ENCODE results near the gene MGP. TPM values are rescaled to one million over a fixed set of nuclear protein-coding genes. Genes with fewer than 3 reads are reported as not detected.

MGP gene
- total RNA-seq, 5 donors from 2014 or later (not counting 1 experiment from before 2014, with no cell fraction given) = 1.5 to 4.0 (median 2.2) TPM

DNA sequence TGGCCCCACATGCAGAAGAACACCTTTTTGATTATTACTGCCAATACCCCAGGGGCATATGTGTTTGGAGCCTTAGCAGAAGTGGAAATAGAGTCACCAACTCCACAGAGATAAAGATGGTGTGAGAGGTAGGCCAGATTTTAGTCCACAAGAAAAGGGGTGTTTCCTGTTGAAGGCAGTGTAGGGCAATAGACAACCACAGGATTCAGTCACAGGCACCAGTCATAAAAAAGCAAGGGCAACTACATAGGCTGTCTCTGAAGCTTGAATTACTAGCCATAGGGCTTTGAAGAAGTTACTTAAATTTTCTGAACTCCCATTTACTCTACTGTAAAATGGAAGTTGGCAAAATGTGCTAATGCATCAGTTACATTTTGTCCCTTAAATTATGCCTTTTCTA is 33.8 kb upstream of the MGP start:
- ChIA-PET CTCF (interaction anchor here in 1 of 2 donors (0.8 kb wide), 1 partner anchor 76 kb away, joined by 3 read pairs; no protein-coding TSS in a partner anchor), POLR2A (no interaction called here)
- no peaks in the 10 kb centered on the region for H3K27me3 Mint-ChIP-seq
- no peaks in the 10 kb centered on the region for H3K9me3 Mint-ChIP-seq
- Histone ChIP-seq H3K4me3 (ENCODE audit: control insufficient read depth in 1 of 2, extremely low read depth in 1 of 2, low read length in 1 of 2) (no peak overlapping the region), H3K27ac (ENCODE audit: low read length) (no peak overlapping the region), H3K4me1 (ENCODE audit: control insufficient read depth in 1 of 2, extremely low read depth in 1 of 2, insufficient read depth in 2 of 2, low read length in 2 of 2) (peaks cover 7 to 8% of the 10 kb centered on the region in 2 experiments), H3K9me3 (no peaks in the 10 kb centered on the region), H3K36me3 (ENCODE audit: control insufficient read depth in 2 of 2, extremely low read depth in 1 of 2, insufficient read depth in 1 of 2, low read length in 1 of 2) (peaks cover 0 to 60% of the 10 kb centered on the region in 2 donors), H3K27me3 (replicated peaks in 1 of 2; ENCODE audit: control insufficient read depth in 2 of 2, extremely low read depth in 1 of 2, insufficient read depth in 2 of 2, low read length in 1 of 2) (no peaks in the 10 kb centered on the region)
- H3K4me3 Mint-ChIP-seq = no peak overlapping the region
- ATAC-seq (replicated peaks in 1 of 4) (no peak), DNase-seq (no peak)
- peaks cover 26 to 39% (median 30%) of the 10 kb centered on the region in 3 donors for H3K4me1 Mint-ChIP-seq
- peaks cover 67% of the 10 kb centered on the region for H3K36me3 Mint-ChIP-seq
- H3K27ac Mint-ChIP-seq = no peak overlapping the region

DNA sequence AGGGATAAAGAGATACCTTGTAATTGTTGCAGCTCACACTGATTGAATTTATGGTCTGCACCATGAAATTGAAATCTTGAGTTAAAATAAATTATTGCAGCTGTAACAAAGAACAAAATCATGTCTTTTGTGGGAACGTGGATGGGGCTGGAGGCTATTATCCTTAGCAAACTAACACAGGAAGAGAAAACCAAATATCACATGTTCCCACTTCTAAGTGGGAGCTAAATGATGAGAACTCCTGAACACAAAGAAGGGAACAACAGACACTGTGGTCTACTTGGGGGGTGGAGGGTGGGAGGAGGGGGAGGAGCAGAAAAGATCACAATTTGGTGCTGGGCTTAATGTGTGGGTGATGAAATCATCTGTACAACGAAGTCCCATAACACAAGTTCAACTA is 30.1 kb upstream of the MGP start:
- POLR2A ChIA-PET = interaction anchor here in 1 of 2 donors (0.6 kb wide), 1 partner anchor 145 kb away, joined by 13 read pairs; no protein-coding TSS in a partner anchor
- Mint-ChIP-seq H3K27ac (no peak overlapping the region), H3K27me3 (no peaks in the 10 kb centered on the region), H3K4me1 (peaks cover 24 to 39% (median 25%) of the 10 kb centered on the region in 3 donors), H3K36me3 (peaks cover 81% of the 10 kb centered on the region), H3K4me3 (no peak overlapping the region), H3K9me3 (no peaks in the 10 kb centered on the region)
- ATAC-seq (replicated peaks in 1 of 4) = no peak
- CTCF ChIA-PET = interaction anchor here in 1 of 2 donors (0.7 to 1.0 kb wide), 2 partner anchors 198 to 1667 kb away, joined by 3 to 9 read pairs; no protein-coding TSS in a partner anchor
- Histone ChIP-seq H3K36me3 (ENCODE audit: control insufficient read depth in 2 of 2, extremely low read depth in 1 of 2, insufficient read depth in 1 of 2, low read length in 1 of 2) (peaks cover 9 to 82% of the 10 kb centered on the region in 2 donors), H3K27ac (ENCODE audit: low read length) (no peak overlapping the region), H3K9me3 (no peaks in the 10 kb centered on the region), H3K4me1 (ENCODE audit: control insufficient read depth in 1 of 2, extremely low read depth in 1 of 2, insufficient read depth in 2 of 2, low read length in 2 of 2) (peaks cover under 1 to 3% of the 10 kb centered on the region in 2 experiments), H3K4me3 (ENCODE audit: control insufficient read depth in 1 of 2, extremely low read depth in 1 of 2, low read length in 1 of 2) (no peak overlapping the region), H3K27me3 (replicated peaks in 1 of 2; ENCODE audit: control insufficient read depth in 2 of 2, extremely low read depth in 1 of 2, insufficient read depth in 2 of 2, low read length in 1 of 2) (no peaks in the 10 kb centered on the region)
- WGBS (ENCODE audit: insufficient coverage) = no CpG with 5 or more reads among the region's 2 CpGs
- DNase-seq = no peak

DNA sequence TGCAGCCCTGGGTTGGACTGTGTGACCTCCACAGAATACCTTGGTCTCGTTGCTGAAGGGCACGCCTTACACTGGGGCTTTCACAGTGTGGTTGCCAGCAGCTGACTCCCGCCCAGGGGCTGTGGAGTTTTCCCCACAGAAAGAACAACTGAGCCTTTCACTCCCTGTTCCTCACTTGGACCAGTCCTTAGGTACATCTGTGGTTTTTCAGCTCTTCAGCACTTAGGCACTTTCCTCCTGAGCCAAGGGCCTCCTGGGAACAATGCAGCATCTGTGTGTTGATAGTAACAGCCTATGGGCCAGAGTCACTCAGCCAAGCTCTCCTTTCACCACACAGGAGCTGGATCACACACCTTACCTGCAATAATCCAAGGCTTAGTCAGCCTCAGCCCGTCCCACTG is 27.7 kb upstream of the MGP start:
- no peak overlapping the region for H3K4me3 ChIP-seq (ENCODE audit: control insufficient read depth in 1 of 2, extremely low read depth in 1 of 2, low read length in 1 of 2)
- CTCF ChIA-PET = no interaction called here
- Mint-ChIP-seq H3K36me3 (peaks cover 78% of the 10 kb centered on the region), H3K4me3 (no peak overlapping the region), H3K4me1 (peaks cover 22 to 26% (median 25%) of the 10 kb centered on the region in 3 donors), H3K27me3 (no peaks in the 10 kb centered on the region), H3K9me3 (no peaks in the 10 kb centered on the region), H3K27ac (peak overlapping the region in 1 of 2 donors; percentile 49)
- peaks cover 9 to 72% of the 10 kb centered on the region in 2 donors for H3K36me3 ChIP-seq (ENCODE audit: control insufficient read depth in 2 of 2, extremely low read depth in 1 of 2, insufficient read depth in 1 of 2, low read length in 1 of 2)
- DNase-seq = no peak
- no peak overlapping the region for H3K27ac ChIP-seq (ENCODE audit: low read length)
- no peaks in the 10 kb centered on the region for H3K9me3 ChIP-seq
- POLR2A ChIA-PET = interaction anchor here in 1 of 2 donors (0.6 kb wide), 1 partner anchor 39 kb away, joined by 5 read pairs; no protein-coding TSS in a partner anchor
- WGBS (ENCODE audit: insufficient coverage) = 96% methylated on average over 3 of the region's 4 CpGs
- H3K4me1 ChIP-seq (ENCODE audit: control insufficient read depth in 1 of 2, extremely low read depth in 1 of 2, insufficient read depth in 2 of 2, low read length in 2 of 2) = no peaks in the 10 kb centered on the region
- ATAC-seq (replicated peaks in 1 of 4) = no peak
- H3K27me3 ChIP-seq (replicated peaks in 1 of 2; ENCODE audit: control insufficient read depth in 2 of 2, extremely low read depth in 1 of 2, insufficient read depth in 2 of 2, low read length in 1 of 2) = no peaks in the 10 kb centered on the region

DNA sequence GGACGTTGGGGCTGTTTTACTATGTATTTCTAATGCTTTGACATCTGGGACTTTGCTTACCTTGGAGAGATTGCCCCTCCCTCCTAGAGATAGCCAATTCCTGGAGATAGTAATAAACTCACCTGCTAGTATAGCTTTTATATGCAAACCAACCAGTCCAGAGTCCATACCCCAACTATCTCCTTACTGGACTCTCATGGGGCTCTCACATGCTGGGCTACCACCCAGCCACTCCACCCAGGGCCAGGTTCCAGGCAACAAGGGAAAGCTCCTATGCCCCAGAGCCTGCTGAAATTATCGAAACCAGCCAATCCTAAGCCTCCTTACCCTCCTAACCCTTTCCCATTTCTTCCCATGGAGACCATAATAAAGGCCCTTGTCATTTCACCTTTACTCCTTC is 25.5 kb upstream of the MGP start:
- H3K27me3 ChIP-seq (replicated peaks in 1 of 2; ENCODE audit: control insufficient read depth in 2 of 2, extremely low read depth in 1 of 2, insufficient read depth in 2 of 2, low read length in 1 of 2) = no peaks in the 10 kb centered on the region
- DNase-seq = no peak
- 100% methylated on average over 1 of the region's 2 CpGs for WGBS (ENCODE audit: insufficient coverage)
- ATAC-seq (replicated peaks in 1 of 4) = no peak
- H3K4me3 ChIP-seq (ENCODE audit: control insufficient read depth in 1 of 2, extremely low read depth in 1 of 2, low read length in 1 of 2) = no peak overlapping the region
- Mint-ChIP-seq H3K4me1 (peaks cover 23 to 26% (median 25%) of the 10 kb centered on the region in 3 donors), H3K4me3 (no peak overlapping the region), H3K27ac (peak overlapping the region in 1 of 2 donors; percentile 40), H3K27me3 (no peaks in the 10 kb centered on the region), H3K36me3 (peaks cover 78% of the 10 kb centered on the region), H3K9me3 (no peaks in the 10 kb centered on the region)
- peaks cover 9 to 51% of the 10 kb centered on the region in 2 donors for H3K36me3 ChIP-seq (ENCODE audit: control insufficient read depth in 2 of 2, extremely low read depth in 1 of 2, insufficient read depth in 1 of 2, low read length in 1 of 2)
- ChIA-PET CTCF (interaction anchor here in 1 of 2 donors (0.6 to 0.9 kb wide), 3 partner anchors 11 to 73 kb away, joined by 3 read pairs; no protein-coding TSS in a partner anchor), POLR2A (interaction anchor here in 1 of 2 donors (1.0 kb wide), 1 partner anchor 10 kb away, joined by 3 read pairs; no protein-coding TSS in a partner anchor)
- H3K27ac ChIP-seq (ENCODE audit: low read length) = no peak overlapping the region
- no peaks in the 10 kb centered on the region for H3K4me1 ChIP-seq (ENCODE audit: control insufficient read depth in 1 of 2, extremely low read depth in 1 of 2, insufficient read depth in 2 of 2, low read length in 2 of 2)
- no peaks in the 10 kb centered on the region for H3K9me3 ChIP-seq

DNA sequence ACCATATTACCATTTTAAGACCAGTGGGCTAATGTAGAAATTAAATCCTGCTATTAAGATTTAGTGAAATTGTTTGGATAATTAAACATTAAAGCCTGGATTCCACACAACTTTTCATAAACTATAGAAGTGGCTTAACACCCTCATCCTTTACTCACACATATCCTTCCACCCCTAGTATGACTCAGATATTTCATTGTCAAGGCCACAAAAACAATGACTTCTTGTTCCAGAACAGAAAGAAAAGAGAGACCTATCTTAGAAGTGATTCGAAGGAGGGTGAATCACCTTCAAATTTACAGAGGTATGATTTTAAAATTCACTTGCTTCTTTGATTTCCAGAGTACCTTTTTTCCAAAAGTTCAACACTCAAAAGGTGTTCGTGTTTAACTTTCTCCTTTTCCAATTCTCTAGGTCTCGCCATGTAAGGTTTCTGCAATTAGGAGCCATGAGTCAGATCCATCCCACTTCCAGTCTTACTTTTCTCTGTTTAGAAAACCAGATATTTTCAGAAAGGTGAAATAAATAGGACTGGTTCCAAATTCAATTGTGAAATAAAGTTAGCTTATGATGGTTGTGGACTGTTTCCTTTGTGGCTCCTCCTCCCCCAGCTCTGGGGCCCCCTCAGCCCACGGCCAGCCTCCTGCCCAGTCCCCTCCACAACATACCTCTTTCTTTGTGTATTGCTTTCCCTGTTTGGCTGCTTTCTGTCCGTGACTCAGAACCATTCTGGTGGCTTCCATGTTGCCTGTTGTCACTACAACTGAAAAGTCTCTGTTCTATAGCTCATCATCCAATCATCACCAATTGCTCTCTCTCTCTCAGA is 24.6 kb upstream of the MGP start:
- Mint-ChIP-seq H3K4me3 (no peak overlapping the region), H3K9me3 (peaks cover 0 to 3% (median 0%) of the 10 kb centered on the region in 3 donors), H3K36me3 (peaks cover 74% of the 10 kb centered on the region), H3K4me1 (peaks cover 24 to 28% (median 26%) of the 10 kb centered on the region in 3 donors), H3K27ac (peak overlapping the region; percentile 29 to 79), H3K27me3 (no peaks in the 10 kb centered on the region)
- WGBS (ENCODE audit: insufficient coverage) = 67% methylated on average over 2 of the region's 5 CpGs
- Histone ChIP-seq H3K27ac (ENCODE audit: low read length) (no peak overlapping the region), H3K4me3 (ENCODE audit: control insufficient read depth in 1 of 2, extremely low read depth in 1 of 2, low read length in 1 of 2) (no peak overlapping the region), H3K9me3 (no peaks in the 10 kb centered on the region), H3K27me3 (replicated peaks in 1 of 2; ENCODE audit: control insufficient read depth in 2 of 2, extremely low read depth in 1 of 2, insufficient read depth in 2 of 2, low read length in 1 of 2) (no peaks in the 10 kb centered on the region), H3K4me1 (ENCODE audit: control insufficient read depth in 1 of 2, extremely low read depth in 1 of 2, insufficient read depth in 2 of 2, low read length in 2 of 2) (no peaks in the 10 kb centered on the region), H3K36me3 (ENCODE audit: control insufficient read depth in 2 of 2, extremely low read depth in 1 of 2, insufficient read depth in 1 of 2, low read length in 1 of 2) (peaks cover 9 to 43% of the 10 kb centered on the region in 2 donors)
- ChIA-PET CTCF (interaction anchor here (0.6 to 0.9 kb wide), 4 partner anchors 10 to 1141 kb away, joined by 3 read pairs; no protein-coding TSS in a partner anchor), POLR2A (no interaction called here)
- no peak for DNase-seq
- ATAC-seq (replicated peaks in 1 of 4) = peak in 2 of 4 experiments; percentile 60 to 78

DNA sequence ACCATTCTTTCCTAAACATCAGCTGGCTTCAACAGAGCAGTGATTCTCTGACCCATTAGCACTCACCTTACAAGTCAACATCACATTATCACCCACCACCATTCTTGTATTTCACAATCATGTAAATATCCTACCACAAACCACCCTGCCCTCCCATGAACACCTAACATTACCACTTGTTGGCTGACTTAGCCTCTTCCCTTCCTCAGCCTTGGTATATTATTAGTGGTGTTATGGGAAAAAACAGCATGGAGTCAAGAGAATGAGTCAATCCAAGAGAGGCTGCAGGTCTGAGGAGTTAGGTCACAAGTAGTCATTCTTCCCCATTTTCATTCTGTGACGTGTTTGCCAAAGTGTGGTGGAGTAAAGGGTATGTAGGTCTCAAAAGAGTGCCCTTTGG is 22.3 kb upstream of the MGP start:
- Histone ChIP-seq H3K27me3 (replicated peaks in 1 of 2; ENCODE audit: control insufficient read depth in 2 of 2, extremely low read depth in 1 of 2, insufficient read depth in 2 of 2, low read length in 1 of 2) (no peaks in the 10 kb centered on the region), H3K4me3 (ENCODE audit: control insufficient read depth in 1 of 2, extremely low read depth in 1 of 2, low read length in 1 of 2) (no peak overlapping the region), H3K36me3 (ENCODE audit: control insufficient read depth in 2 of 2, extremely low read depth in 1 of 2, insufficient read depth in 1 of 2, low read length in 1 of 2) (peaks cover 0 to 21% of the 10 kb centered on the region in 2 donors), H3K27ac (ENCODE audit: low read length) (no peak overlapping the region), H3K9me3 (no peaks in the 10 kb centered on the region), H3K4me1 (ENCODE audit: control insufficient read depth in 1 of 2, extremely low read depth in 1 of 2, insufficient read depth in 2 of 2, low read length in 2 of 2) (no peaks in the 10 kb centered on the region)
- CTCF ChIA-PET = no interaction called here
- WGBS (ENCODE audit: insufficient coverage) = no CpG with 5 or more reads among the region's 1 CpG
- ATAC-seq (replicated peaks in 1 of 4) = no peak
- Mint-ChIP-seq H3K36me3 (peaks cover 59% of the 10 kb centered on the region), H3K27ac (no peak overlapping the region), H3K4me1 (peaks cover 18 to 28% (median 26%) of the 10 kb centered on the region in 3 donors), H3K27me3 (no peaks in the 10 kb centered on the region), H3K4me3 (no peak overlapping the region), H3K9me3 (peaks cover 0 to 3% (median 0%) of the 10 kb centered on the region in 3 donors)
- POLR2A ChIA-PET = no interaction called here
- DNase-seq = no peak

All from T-cell (primary cell).